SIG-M5 treated with dmso at 0.1 percent for 504 hours (cell line): ENCODE results near the gene GSTCD.
"Not testable (repeated sequence)": the region's sequence is repeated elsewhere in the genome, so short reads cannot be mapped to it uniquely, and the experiment has no call there.

Experiments
- DNase-seq: peaks from one replicate; lab custom pipeline; 2025; ENCODE audit not compliant: unreplicated experiment; lab: John Stamatoyannopoulos, UW

GSTCD gene, protein sequence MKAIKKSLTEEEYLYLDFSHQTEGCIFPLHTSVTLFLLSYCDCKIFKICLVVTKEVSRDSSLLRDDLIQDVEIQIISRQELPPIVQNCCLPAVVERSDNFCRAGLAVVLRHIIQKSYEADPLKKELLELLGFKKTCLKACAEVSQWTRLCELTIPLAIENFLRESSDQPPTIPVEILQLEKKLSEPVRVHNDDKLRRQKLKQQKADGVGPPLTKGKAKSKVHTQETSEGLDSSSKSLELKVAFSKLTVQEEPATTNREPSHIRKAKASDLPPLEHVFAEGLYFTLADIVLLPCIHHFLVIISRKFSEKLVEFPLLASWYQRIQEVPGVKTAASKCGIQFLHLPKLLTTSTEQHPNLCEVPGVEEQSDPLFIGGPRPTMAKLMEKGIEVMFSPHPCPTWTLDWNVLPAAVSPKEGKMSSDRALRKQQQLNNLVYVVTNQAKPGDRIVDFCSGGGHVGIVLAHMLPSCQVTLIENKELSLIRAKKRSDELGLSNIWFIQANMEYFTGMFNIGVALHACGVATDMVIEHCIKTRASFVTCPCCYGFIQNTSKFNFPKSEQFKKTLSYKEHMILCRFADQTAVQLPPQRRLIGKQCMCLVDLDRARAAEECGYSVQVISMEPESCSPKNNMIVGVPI

GRCh38 chr4:105708181-105709080 is at the start of gene GSTCD, which contains the start of gene INTS12:
Gene GSTCD (plus strand): TSS chr4:105708784. CDS start chr4:105717614, 8,830 bp downstream.
Gene INTS12 (minus strand): TSS chr4:105708689. CDS start chr4:105700005, 8,684 bp downstream.
- DNase-seq: peak; percentile 90

DNA sequence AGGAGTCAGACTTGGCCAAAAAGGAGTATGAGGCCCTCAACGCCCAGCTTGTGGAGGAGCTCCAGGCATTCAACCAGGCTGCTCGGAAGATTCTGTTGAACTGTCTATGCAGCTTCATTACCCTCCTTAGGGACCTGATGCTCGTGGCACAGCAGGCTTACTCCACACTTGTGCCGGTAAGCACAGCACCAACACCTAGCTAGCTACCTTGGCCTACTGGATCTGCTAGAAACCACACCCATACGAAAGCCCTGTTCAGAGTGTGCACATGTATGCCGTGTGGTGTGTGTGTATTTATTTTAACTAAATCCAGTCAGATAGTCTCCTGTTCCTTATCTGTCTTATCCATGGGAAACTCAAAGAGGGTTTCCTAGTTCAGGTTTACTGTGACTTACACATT is 49.4 kb upstream of the GSTCD start:
- no peak for DNase-seq

- DNase-seq: no peak
Observed at GRCh38 chr4:105661028-105661427, 47.6 kb upstream of the GSTCD start.

GRCh38 chr4:105662935-105663675 is 45.5 kb upstream of the GSTCD start:
- DNase-seq: no peak

DNA sequence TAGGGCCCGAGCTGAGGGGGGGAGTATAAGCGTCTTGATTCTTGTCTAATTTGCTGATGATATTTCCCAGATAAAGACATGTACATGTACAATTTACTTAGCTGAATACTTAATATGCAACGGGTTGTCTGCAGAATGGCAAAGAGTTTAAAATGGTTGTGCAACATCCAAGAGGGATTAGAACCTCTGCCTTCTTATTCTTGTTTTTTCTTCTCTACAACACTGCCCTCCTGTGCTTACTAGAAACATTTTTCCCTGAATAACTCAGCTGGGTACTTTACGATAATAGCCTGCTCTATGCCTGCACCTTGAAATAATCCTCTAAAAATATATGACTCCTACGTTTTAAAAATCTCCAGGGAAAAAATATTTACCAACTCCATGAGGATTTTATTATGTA is 41.9 kb upstream of the GSTCD start:
- DNase-seq: peak; percentile 56

- no peak for DNase-seq
Observed at GRCh38 chr4:105670684-105671083, 37.9 kb upstream of the GSTCD start.

- DNase-seq: no peak
Observed at GRCh38 chr4:105671301-105671700, 37.3 kb upstream of the GSTCD start.

DNA sequence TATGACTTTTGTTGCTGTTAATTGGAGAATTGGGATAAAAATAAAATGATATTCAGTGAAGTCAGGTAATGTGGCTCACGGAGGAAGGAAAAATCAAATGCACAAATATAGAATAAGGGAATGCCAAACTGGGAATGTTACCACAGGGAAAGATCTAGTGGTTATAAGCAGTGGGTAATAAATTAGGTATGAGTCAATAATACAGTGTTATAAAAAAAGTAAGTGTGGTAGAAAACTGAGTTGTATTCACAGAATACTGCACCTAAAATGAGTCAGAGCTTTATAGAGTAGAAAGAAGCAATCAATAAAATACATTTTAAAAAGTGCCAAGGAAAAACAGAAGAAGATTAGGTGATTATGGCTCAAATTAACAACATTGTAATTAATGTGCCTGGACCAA is 34.6 kb upstream of the GSTCD start:
- DNase-seq: no peak

- no peak for DNase-seq
Observed at GRCh38 chr4:105677709-105678108, 30.9 kb upstream of the GSTCD start.

DNA sequence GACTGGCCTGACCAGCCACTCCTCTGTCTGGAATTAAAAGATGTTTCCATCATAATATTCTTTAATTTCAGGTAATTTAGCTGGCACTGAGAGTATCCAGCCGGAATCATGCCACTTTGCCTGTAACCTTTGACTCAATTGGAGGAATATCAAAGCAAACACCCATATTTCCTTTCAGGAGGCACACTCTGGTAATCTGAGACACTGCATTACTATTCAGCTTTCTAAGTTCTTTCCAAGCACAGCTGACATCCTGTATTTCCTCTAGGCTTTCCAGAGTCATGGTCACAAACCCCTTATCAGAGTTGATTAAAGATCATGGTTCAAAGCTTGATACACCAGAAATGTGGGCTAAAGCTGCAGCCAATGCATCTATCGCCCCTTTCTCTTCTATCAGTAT is 29.4 kb upstream of the GSTCD start:
- no peak for DNase-seq

- peak; percentile 43 for DNase-seq
Observed at GRCh38 chr4:105683038-105683437, 25.5 kb upstream of the GSTCD start.

GRCh38 chr4:105686571-105686970 is 22.0 kb upstream of the GSTCD start:
- DNase-seq: no peak

DNA sequence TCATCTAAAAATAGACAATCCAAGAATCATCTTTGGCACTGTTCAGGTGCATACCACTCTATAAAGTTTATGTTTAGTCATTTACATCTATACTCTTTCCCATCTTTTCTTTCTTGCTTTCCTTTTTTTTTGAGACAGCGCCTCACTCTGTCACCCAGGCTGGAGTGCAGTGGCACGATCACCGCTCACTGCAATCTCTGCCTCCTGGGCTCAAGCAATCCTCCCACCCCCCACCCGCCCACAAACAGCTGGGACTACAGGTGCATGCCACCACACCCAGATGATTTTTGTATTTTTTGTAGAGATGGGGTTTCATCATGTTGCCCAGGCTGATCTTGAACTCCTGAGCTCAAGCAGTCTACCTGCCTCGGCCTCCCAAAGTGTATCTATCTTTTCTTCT is 13.8 kb upstream of the GSTCD start:
- not testable (repeated sequence) for DNase-seq

- DNase-seq: not testable (repeated sequence)
Observed at GRCh38 chr4:105695832-105696231, 12.8 kb upstream of the GSTCD start.

DNA sequence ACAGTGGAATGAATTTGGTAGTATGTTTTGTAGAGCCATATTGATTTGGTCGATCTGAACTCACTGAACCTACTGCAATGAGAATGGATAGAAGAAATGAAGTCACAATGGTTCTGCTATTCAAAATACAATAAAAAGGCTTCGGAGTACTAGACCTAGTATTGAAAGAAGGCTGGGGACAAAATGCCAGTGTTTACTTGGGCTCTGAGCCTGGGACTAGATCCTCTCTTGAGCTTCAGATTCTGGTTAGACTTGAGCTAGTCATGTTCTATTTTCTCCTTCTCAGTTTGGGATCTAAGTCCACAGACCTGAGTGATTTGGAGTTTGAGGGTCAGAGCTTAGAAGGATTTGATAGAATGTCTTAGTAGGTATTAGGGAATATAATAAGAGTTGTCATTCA is 10.0 kb upstream of the GSTCD start:
- DNase-seq: no peak

DNA sequence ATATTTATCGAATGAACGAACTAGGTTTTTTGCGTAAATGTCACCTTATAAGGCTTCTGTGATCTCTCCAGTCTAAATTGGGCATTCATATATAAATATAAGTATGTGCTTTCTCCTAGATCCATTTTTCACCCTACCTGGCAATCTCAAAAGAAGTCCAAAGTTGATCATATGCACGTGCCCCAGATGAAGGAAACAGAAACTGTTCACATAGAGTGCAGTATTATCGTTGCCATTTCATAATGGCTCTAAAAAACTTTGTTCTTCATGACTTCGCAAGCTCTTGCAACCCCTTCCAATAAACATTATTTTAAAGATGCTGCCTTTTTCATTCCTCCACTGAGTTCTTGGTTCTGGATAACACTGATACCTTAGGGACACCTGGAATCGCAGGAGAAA is 803 bp upstream of the GSTCD start:
- DNase-seq: no peak

GRCh38 chr4:105709081-105709450 is 482 bp downstream of the GSTCD start:
- DNase-seq: peak; percentile 37

- no peak for DNase-seq
Observed at GRCh38 chr4:105710012-105710600, 1.5 kb downstream of the GSTCD start.

- no peak for DNase-seq
Observed at GRCh38 chr4:105710678-105711077, 2.1 kb downstream of the GSTCD start.

GRCh38 chr4:105712766-105713165 is 4.2 kb downstream of the GSTCD start:
- no peak for DNase-seq
